GM12873 (cell line): Measurements from ENCODE around the gene EPN2.

Experiments
- CTCF ChIP-seq: IDR thresholded peaks from 2 replicates; pipeline ENCODE4 v1.5.1; 2012; ENCODE audit warnings: low read depth, mild to moderate bottlenecking, moderate library complexity, low read length, control low read depth; ENCODE audit not compliant: insufficient read depth; ENCODE audit errors: missing control alignments

The EPN2 gene

DNA sequence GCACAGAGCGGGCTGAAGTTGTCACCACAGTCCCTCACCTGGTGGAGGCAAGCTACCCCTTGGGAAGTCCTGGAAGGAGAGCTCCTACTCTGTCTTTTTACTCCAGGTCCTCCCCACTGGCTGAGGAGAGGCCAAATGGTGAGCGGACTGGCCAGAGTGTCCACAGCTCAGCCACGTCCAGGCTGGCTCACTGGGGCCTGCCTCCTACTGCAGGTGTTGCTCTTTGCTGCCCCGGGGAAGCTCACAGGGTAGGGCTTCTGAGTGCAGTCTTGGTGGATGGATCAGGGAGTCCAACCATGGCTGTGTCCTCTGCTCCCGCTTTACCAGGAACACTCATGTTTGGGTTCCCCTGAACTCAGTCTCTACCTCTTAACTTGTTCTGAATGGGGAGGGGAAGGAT, 122.7 kb downstream of the EPN2 start:
- TF ChIP-seq CTCF: no peak

DNA sequence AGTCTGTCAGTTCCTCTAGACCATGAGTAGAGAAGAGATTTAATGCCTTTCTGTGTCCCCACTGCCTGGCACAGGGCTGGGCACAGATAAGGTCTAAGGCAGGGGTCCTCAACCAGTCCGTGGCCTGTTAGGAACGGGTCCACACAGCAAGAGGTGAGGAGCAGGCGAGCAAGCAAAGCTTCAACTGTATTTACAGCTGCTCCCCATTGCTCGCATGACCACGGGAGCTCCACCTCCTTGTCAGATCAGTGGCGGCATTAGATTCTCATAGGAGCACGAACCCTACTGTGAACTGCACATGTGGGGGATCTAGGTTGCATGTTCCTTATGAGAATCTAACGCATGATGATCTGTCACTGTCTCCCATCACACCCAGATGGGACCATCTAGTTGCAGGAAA, 123.6 kb downstream of the EPN2 start:
- no peak for TF ChIP-seq CTCF

DNA sequence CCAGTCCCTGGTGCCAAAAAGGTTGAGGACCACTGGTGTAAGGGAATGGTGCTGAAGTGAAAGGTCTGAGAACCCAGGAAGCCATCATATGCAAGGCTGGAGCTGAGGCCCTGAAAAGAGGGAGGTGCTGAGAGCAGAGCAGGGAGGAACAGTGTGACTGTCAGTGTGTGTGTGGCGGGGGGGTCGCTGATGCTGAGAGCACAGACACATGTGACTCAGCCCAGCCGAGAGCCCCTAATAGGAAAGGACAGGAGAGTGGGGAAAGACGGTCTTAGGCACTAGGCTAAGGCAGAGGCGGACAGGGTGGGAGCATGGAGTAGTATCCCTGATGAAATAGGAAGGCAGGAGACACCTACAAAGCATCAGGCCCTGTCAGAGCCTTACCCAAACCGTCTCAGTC, 124.2 kb downstream of the EPN2 start:
- no peak for TF ChIP-seq CTCF

DNA sequence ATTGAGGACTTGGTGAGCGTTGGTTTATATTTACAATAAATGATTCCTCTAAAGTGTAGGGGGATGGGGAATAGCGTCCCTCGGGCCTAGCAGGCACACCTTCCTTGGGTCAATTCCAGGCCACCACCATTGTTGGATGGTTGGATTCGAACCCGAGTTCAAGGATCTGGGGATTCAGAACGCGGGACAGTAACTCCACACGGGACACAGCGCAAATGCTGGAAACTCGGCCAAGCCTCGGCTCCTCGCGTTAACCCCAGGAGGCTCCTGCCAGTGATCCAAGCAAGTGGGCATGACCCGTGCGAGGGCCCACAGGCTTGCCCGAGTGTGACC, 124.7 kb downstream of the EPN2 start:
- TF ChIP-seq CTCF: no peak

- TF ChIP-seq CTCF: peak; percentile 95
Observed at GRCh38 chr17:19362277-19363113, 125.3 kb downstream of the EPN2 start, which contains the start of gene B9D1. Gene B9D1 (minus strand): TSS chr17:19362723. CDS start chr17:19362569, 154 bp downstream.

DNA sequence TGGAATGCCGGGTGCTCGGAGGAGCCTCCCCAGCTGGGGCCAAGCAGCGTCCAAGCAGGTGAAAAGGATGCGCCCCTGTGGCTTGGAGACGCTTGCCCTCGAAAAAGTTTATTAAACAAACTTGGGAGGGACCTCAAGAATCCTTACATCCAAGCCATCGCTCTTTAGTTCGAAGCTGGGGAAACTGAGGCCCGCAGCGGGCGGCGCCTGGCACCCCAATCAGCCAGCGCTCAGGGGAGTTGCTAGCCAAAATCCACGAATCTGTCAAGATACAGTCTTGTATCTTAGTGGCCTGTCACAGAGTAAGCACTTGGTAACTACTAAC, 125.9 kb downstream of the EPN2 start:
- no peak for TF ChIP-seq CTCF

DNA sequence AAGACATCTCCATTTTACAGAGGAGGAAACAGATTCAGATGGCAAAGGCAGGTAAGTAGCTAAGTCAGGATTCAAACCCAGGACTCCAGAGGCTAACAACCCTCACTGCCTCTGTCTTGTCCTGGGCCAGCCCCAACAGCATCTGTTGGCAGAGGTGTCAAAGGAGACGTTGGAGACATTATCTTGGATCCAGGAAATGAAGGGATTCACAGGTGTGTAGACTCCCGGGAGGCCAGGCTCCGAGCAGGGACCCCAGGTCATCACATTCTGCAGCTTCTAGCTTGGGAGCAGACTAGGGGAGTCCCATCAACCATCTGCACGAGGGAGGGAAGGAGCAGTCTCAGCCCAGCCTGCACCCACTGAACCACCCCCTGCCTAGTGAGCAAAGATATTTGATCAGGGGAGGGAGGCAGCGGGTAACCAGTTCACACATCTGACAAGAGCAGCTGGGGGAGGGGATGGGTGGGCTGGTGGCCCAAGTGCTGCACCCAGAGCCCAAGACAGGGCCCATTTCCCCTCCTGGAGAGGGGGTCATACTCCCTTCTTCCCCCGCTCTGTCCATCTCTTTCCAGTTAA, 126.4 kb downstream of the EPN2 start:
- TF ChIP-seq CTCF: no peak
